GM12878 (cell line): ENCODE measurements around the gene SNF8.

ENCODE experiments used
- CHD1 ChIP-seq: IDR thresholded peaks from 2 replicates; pipeline ENCODE4 v1.6.1; 2012; ENCODE audit warnings: low read depth, low read length, improper control_type of control experiment
- FOXK2 ChIP-seq: fragments of 450-650 bp; IDR thresholded peaks from 2 replicates; pipeline ENCODE4 v1.6.1; 2017; ENCODE audit warnings: mild to moderate bottlenecking, moderate library complexity
- MAX ChIP-seq: IDR thresholded peaks from 2 replicates; pipeline ENCODE4 v1.6.1; 2012; ENCODE audit warnings: low read depth, low read length, improper control_type of control experiment
- POLR2AphosphoS5 ChIP-seq: IDR thresholded peaks from 2 replicates; pipeline ENCODE4 v1.6.1; 2011; ENCODE audit warnings: mild to moderate bottlenecking, low read length, inconsistent platforms
- SMC3 ChIP-seq: IDR thresholded peaks from 2 replicates; pipeline ENCODE4 v1.6.1; 2011; ENCODE audit warnings: low read length, improper control_type of control experiment, borderline replicate concordance
- TCF7 ChIP-seq: IDR thresholded peaks from 2 replicates; pipeline ENCODE4 v1.6.1; 2014; ENCODE audit warnings: antibody characterized with exemption, borderline replicate concordance
- YY1 ChIP-seq: IDR thresholded peaks from 2 replicates; pipeline ENCODE4 v1.6.1; 2011; ENCODE audit warnings: low read depth, mild to moderate bottlenecking, low read length
- TF ChIP-seq, protein P1 (sequence below), 3 experiments: IDR thresholded peaks in 2 of 3; conservative IDR thresholded peaks in 1 of 3; 2 replicates each; pipeline ENCODE4 v1.5.1; 2011; ENCODE audit warnings: low read depth in 3 of 3, low read length in 3 of 3, mild to moderate bottlenecking in 3 of 3, control low read depth in 2 of 3, moderate library complexity in 2 of 3, inconsistent platforms in 1 of 3, mixed read lengths in 1 of 3; ENCODE audit not compliant: control insufficient read depth in 2 of 3, insufficient read depth in 1 of 3; ENCODE audit errors: extremely low read depth in 1 of 3

DNA sequence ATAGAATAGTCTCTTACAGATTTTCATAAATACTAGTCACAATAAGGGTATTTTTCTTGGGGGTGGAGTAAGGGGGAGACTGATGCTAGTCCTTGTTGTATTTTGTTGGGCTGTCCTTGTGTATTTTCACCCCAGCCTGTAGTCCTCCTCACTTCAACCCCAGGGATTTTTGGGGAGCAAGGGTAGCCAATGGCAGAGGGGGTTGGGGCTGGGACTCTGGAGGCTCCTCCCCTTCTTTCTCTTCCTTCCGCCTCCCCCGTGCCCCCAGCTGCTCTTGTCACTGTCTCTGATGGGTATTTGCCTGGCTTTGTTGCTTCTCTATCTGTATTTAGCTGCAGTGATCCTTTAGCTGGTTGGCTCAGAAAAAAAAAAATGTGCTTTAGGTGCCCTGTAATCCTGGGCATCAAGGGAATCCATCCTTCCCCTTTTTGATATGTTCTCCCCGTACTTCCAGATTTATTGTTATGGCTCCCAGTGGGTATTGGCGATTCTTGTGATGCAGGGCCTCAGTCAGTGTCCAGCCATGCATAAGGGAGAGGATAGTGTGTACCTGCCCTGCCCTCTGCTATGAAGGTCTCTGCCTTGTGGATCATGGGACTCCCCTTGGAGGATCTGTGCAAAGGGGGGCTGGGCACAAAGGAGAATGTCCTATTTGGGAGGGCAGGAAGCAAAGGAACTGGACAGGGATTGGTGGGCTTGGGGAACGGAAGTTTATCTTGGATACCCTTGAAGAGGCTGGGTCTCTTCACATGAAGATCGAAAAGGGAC, 16.5 kb downstream of the SNF8 start:
- TF ChIP-seq, protein P1, sequence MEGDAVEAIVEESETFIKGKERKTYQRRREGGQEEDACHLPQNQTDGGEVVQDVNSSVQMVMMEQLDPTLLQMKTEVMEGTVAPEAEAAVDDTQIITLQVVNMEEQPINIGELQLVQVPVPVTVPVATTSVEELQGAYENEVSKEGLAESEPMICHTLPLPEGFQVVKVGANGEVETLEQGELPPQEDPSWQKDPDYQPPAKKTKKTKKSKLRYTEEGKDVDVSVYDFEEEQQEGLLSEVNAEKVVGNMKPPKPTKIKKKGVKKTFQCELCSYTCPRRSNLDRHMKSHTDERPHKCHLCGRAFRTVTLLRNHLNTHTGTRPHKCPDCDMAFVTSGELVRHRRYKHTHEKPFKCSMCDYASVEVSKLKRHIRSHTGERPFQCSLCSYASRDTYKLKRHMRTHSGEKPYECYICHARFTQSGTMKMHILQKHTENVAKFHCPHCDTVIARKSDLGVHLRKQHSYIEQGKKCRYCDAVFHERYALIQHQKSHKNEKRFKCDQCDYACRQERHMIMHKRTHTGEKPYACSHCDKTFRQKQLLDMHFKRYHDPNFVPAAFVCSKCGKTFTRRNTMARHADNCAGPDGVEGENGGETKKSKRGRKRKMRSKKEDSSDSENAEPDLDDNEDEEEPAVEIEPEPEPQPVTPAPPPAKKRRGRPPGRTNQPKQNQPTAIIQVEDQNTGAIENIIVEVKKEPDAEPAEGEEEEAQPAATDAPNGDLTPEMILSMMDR (IDR thresholded peaks at IDR 0.05 in 2 of 3, conservative IDR thresholded peaks at IDR 0.05 in 1 of 3; ENCODE audit: control insufficient read depth in 2 of 3, extremely low read depth in 1 of 3, insufficient read depth in 1 of 3, low read depth in 3 of 3, low read length in 3 of 3): no peak
- TF ChIP-seq FOXK2 (no peak), MAX (no peak), TCF7 (no peak), YY1 (no peak), SMC3 (no peak), POLR2AphosphoS5 (peak; percentile 36; the same call in 1 of the 2 replicates), CHD1 (no peak)
